SK-N-SH (cell line): Measurements from ENCODE around the gene SYT1.

Experiments used
- CHD2 ChIP-seq: fragments of 150-350 bp; IDR thresholded peaks from 2 replicates; pipeline ENCODE4 v1.6.1; 2018; ENCODE audit warnings: low read length; ENCODE audit not compliant: partially characterized antibody
- CTCF ChIP-seq: fragments of 200-600 bp; sonication (generic); IDR thresholded peaks from 2 replicates; pipeline ENCODE4 v1.6.1; 2017; ENCODE audit warnings: antibody characterized with exemption, mild to moderate bottlenecking, moderate library complexity
- EP300 ChIP-seq, 2 experiments: IDR thresholded peaks; 2 replicates each; pipeline versions ENCODE4 v1.4.0 to v1.6.1; 2012; ENCODE audit warnings: borderline replicate concordance in 1 of 2, low read depth in 1 of 2, low read length in 1 of 2
- MEF2A ChIP-seq: IDR thresholded peaks from 2 replicates; pipeline ENCODE4 v1.4.0; 2012; ENCODE audit warnings: low read depth, borderline replicate concordance
- POLR2AphosphoS5 ChIP-seq: IDR thresholded peaks from 2 replicates; pipeline ENCODE4 v1.6.1; 2012; ENCODE audit warnings: low read depth, low read length
- SIN3A ChIP-seq: IDR thresholded peaks from 2 replicates; pipeline ENCODE4 v1.6.1; 2012; ENCODE audit warnings: low read depth, mild to moderate bottlenecking, low read length, moderate library complexity, borderline replicate concordance
- TF ChIP-seq, protein P1 (sequence below): IDR thresholded peaks from 2 replicates; pipeline ENCODE4 v1.4.0; 2012; ENCODE audit warnings: low read depth

GRCh38 chr12:79183926-79184325 lies 319.4 kb downstream of the SYT1 start:
- TF ChIP-seq CTCF (no peak), EP300 (IDR thresholded peaks at IDR 0.05; ENCODE audit: borderline replicate concordance in 1 of 2, low read depth in 1 of 2, low read length in 1 of 2) (no peak), MEF2A (no peak), SIN3A (no peak), CHD2 (no peak), POLR2AphosphoS5 (no peak)
- TF ChIP-seq, protein P1, sequence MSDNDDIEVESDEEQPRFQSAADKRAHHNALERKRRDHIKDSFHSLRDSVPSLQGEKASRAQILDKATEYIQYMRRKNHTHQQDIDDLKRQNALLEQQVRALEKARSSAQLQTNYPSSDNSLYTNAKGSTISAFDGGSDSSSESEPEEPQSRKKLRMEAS = no peak
